Cardiac muscle cell (in vitro differentiated cells and primary cell): ENCODE results near the gene ACP2. TPM values are rescaled to one million over a fixed set of nuclear protein-coding genes. Genes with fewer than 3 reads are reported as not detected.
"Not testable (repeated sequence)": the region's sequence is repeated elsewhere in the genome, so short reads cannot be mapped to it uniquely, and the experiment has no call there.

Source experiments
- DNase-seq, 2 donors: peaks; one replicate each; pipeline versions ENCODE4 v3.0.0 to v3.0.0-alpha.2; 2010 to 2017; ENCODE audit warnings: low read depth in 1 of 2, low spot score in 1 of 2
- H3K27ac ChIP-seq: fragments of 200-600 bp; sonication (generic); 2 replicates; pipeline ENCODE4 v1.5.1; 2016
- H3K27me3 ChIP-seq: fragments of 200-600 bp; sonication (generic); 2 replicates; pipeline ENCODE4 v1.6.0; 2016; ENCODE audit warnings: control low read depth
- H3K36me3 ChIP-seq: fragments of 200-600 bp; sonication (generic); 2 replicates; pipeline ENCODE4 v1.5.1; 2016; ENCODE audit warnings: control low read depth
- H3K4me1 ChIP-seq: fragments of 200-600 bp; sonication (generic); 2 replicates; pipeline ENCODE4 v1.8.1; 2017; ENCODE audit warnings: low read depth, mild to moderate bottlenecking, mixed run types
- H3K4me3 ChIP-seq: fragments of 200-600 bp; sonication (generic); 2 replicates; pipeline ENCODE4 v1.5.1; 2016; ENCODE audit warnings: mild to moderate bottlenecking
- H3K9me3 ChIP-seq: fragments of 200-600 bp; sonication (generic); 2 replicates; pipeline ENCODE4 v1.5.1; 2017; ENCODE audit warnings: low read depth, mild to moderate bottlenecking, control low read depth
- CTCF ChIP-seq: IDR thresholded peaks from 2 replicates; pipeline ENCODE4 v1.5.1; 2012; ENCODE audit warnings: low read depth, mild to moderate bottlenecking, low read length
- polyA plus RNA-seq: library from polyadenylated mRNA; unstranded; fragments of >200 nt; fragmentation: Nextera tagmentation; extraction: Ambion mirVana; gene quantifications from 2 replicates; pipeline ENCODE4 v1.2.1, GENCODE V29; 2016
- total RNA-seq: library from RNA; depleted of rRNA; stranded (reverse); fragments of >200 nt; gene quantifications from 2 replicates; pipeline ENCODE4 v1.2.3, GENCODE V29; 2016

ACP2 gene
- total and polyA plus RNA-seq, 2 experiments from 2014 or later: 67.5 to 87.7 TPM

DNA sequence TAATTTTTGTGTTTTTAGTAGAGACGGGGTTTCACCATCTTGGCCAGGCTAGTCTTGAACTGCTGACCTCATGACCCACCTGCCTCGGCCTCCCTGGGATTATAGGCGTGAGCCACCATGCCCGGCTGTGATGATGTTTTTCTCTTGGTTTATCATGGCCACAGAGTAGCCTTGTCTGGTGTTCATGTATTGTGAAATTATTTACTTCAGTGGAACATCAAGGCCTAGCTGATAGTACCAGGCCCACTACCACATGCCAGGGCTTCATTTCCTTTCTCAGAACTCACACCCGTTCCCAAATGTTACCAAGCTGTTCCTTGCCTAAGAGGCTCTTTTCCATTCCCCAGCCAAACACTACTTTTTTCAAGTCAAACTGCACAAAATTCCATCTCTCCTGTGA is 40.0 kb downstream of the ACP2 start:
- Histone ChIP-seq H3K36me3 (no peaks in the 10 kb centered on the region), H3K27ac (no peak overlapping the region), H3K4me1 (no peaks in the 10 kb centered on the region), H3K27me3 (no peaks in the 10 kb centered on the region), H3K4me3 (no peak overlapping the region), H3K9me3 (no peaks in the 10 kb centered on the region)
- DNase-seq: no peak
- no peak for TF ChIP-seq CTCF

- not testable (repeated sequence) for H3K9me3 ChIP-seq, H3K4me1 ChIP-seq, H3K36me3 ChIP-seq, H3K27ac ChIP-seq, H3K4me3 ChIP-seq, H3K27me3 ChIP-seq, DNase-seq
Measured at GRCh38 chr11:47208008-47208552, 40.5 kb downstream of the ACP2 start.

DNA sequence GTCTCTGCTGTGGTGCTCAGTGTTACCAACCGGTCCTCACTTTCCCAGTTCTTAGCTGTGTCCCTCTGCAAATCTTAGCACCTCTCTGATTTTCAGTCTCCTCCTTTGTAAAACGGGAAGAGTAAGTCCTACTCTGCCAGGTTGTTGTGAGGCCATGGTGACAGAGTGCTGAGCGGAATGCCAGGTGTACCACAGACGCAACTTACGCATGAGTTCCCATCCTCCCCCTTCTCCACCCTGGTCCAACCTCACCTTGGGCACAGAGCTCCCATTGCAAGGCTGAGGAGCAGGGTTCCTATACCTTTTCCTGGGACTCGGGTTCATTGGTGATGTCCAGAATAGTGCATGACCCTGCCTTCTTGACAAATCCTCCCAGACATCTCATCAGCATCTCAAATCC is 41.2 kb downstream of the ACP2 start:
- no peak for DNase-seq

DNA sequence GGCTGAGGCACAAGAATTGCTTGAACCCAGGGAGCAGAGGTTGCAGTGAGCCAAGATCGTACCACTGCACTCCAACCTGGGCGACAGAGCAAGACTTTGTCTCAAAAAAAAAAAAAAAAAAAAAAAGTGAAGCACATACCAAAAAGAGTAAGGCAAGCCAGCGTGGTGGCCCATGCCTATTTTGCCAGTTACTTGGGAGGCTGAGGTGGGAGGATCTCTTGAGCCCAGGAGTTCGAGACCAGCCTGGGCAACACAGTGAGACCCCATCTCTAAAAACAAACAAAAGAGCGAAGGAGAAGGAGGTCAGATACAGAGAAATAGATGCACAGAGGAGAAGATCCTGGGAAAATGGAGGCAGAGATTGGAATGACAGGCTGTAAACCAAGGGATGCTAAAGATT is 42.0 kb downstream of the ACP2 start:
- H3K9me3 ChIP-seq, H3K4me3 ChIP-seq, H3K4me1 ChIP-seq, H3K27me3 ChIP-seq, DNase-seq, H3K27ac ChIP-seq, H3K36me3 ChIP-seq: not testable (repeated sequence)

More for the DNA sequence above, 41.2 kb downstream of the ACP2 start:
- Histone ChIP-seq H3K9me3 (no peaks in the 10 kb centered on the region), H3K36me3 (no peaks in the 10 kb centered on the region), H3K4me1 (no peaks in the 10 kb centered on the region), H3K4me3 (no peak overlapping the region), H3K27ac (no peak overlapping the region), H3K27me3 (no peaks in the 10 kb centered on the region)
- no peak for TF ChIP-seq CTCF

DNA sequence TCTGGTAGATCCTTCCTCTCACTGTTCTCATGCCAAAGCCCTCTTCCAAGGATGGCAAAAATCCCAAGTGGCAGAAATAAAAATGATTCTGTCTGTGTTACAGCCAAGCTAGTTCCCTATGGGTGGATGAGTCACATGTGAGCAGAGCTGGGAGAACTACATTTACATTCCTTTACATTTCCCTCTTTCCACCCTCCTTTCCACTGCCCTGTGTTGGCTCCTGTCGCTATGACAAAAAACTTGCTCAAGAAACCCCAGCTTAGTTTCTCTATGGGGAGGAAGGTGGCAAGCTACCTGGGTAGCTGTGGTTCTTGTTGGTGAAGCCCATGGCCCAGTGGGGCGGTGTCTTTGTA is 44.0 kb downstream of the ACP2 start:
- peak in 1 of 2 donors; percentile 73 for DNase-seq
- H3K4me3 ChIP-seq: no peak overlapping the region
- H3K27me3 ChIP-seq: no peaks in the 10 kb centered on the region
- no peak overlapping the region for H3K27ac ChIP-seq
- H3K9me3 ChIP-seq: no peaks in the 10 kb centered on the region
- H3K4me1 ChIP-seq: no peaks in the 10 kb centered on the region
- no peak for TF ChIP-seq CTCF
- H3K36me3 ChIP-seq: no peaks in the 10 kb centered on the region

GRCh38 chr11:47202576-47202975 is 46.0 kb downstream of the ACP2 start:
- Histone ChIP-seq H3K36me3 (no peaks in the 10 kb centered on the region), H3K27me3 (no peaks in the 10 kb centered on the region), H3K4me3 (no peak overlapping the region), H3K9me3 (no peaks in the 10 kb centered on the region), H3K27ac (no peak overlapping the region), H3K4me1 (no peaks in the 10 kb centered on the region)
- DNase-seq: no peak
- TF ChIP-seq CTCF: no peak

GRCh38 chr11:47201015-47201414 is 47.6 kb downstream of the ACP2 start:
- no peaks in the 10 kb centered on the region for H3K9me3 ChIP-seq
- H3K27me3 ChIP-seq: no peaks in the 10 kb centered on the region
- no peak for DNase-seq
- no peaks in the 10 kb centered on the region for H3K4me1 ChIP-seq
- no peaks in the 10 kb centered on the region for H3K36me3 ChIP-seq
- no peak overlapping the region for H3K4me3 ChIP-seq
- TF ChIP-seq CTCF: no peak
- H3K27ac ChIP-seq: no peak overlapping the region

DNA sequence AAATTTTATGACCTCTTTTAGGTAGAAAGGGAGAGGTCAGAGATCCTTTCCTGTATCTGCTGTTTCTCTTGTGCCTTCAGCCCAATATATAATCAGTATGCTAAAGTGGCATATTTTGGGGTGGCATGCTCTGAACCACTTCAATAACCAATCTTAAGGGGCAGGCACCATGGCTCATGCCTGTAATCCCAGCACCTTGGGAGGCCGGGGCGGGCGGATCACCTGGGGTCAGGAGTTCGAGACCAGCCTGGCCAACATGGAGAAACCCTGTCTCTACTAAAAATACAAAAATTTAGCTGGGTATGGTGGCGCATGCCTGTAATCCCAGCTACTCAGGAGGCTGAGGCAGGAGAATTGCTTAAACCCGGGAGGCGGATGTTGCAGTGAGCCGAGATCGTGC is 50.5 kb downstream of the ACP2 start:
- H3K4me1 ChIP-seq, H3K4me3 ChIP-seq, DNase-seq, H3K27ac ChIP-seq, H3K36me3 ChIP-seq, H3K27me3 ChIP-seq, H3K9me3 ChIP-seq: not testable (repeated sequence)
